KMS-11 (cell line): Measurements from ENCODE around the gene PDZD2.

Experiments used
- H2AFZ ChIP-seq: fragments of 200-600 bp; sonication (generic); 2 replicates; pipeline ENCODE4 v1.6.1; 2016; ENCODE audit warnings: antibody characterized with exemption, mixed run types, low read depth
- H3K27ac ChIP-seq: fragments of 200-600 bp; sonication (generic); 2 replicates; pipeline ENCODE4 v1.6.1; 2016; ENCODE audit warnings: mild to moderate bottlenecking, mixed run types
- H3K27me3 ChIP-seq: fragments of 200-600 bp; sonication (generic); 2 replicates; pipeline ENCODE4 v1.6.1; 2017; ENCODE audit warnings: mild to moderate bottlenecking, low read depth, mixed run types, moderate library complexity; ENCODE audit not compliant: insufficient read depth
- H3K36me3 ChIP-seq: fragments of 200-600 bp; sonication (generic); 2 replicates; pipeline ENCODE4 v1.6.1; 2017; ENCODE audit warnings: mild to moderate bottlenecking, mixed run types; ENCODE audit not compliant: insufficient read depth
- H3K4me1 ChIP-seq: fragments of 200-600 bp; sonication (generic); 2 replicates; pipeline ENCODE4 v1.6.1; 2016; ENCODE audit warnings: mild to moderate bottlenecking, low read depth, mixed run types; ENCODE audit not compliant: poor library complexity, severe bottlenecking
- H3K4me2 ChIP-seq: fragments of 200-600 bp; sonication (generic); 2 replicates; pipeline ENCODE4 v1.7.0; 2016; ENCODE audit warnings: mild to moderate bottlenecking, mixed run types
- H3K4me3 ChIP-seq: fragments of 200-600 bp; sonication (generic); IDR thresholded peaks from 2 replicates; pipeline ENCODE4 v1.6.1; 2017; ENCODE audit warnings: low read depth, low read length, mixed read lengths; ENCODE audit not compliant: insufficient read depth
- H3K79me2 ChIP-seq: fragments of 200-600 bp; sonication (generic); 2 replicates; pipeline ENCODE4 v1.6.1; 2016; ENCODE audit warnings: low read depth, mixed run types; ENCODE audit not compliant: insufficient read depth
- H3K9ac ChIP-seq: fragments of 200-600 bp; sonication (generic); 2 replicates; pipeline ENCODE4 v1.6.1; 2016; ENCODE audit warnings: mild to moderate bottlenecking, mixed run types
- H4K20me1 ChIP-seq: fragments of 200-600 bp; sonication (generic); 2 replicates; pipeline ENCODE4 v1.6.1; 2016; ENCODE audit warnings: mild to moderate bottlenecking, mixed run types; ENCODE audit not compliant: insufficient read depth
- TF ChIP-seq, protein P1 (sequence below): fragments of 200-600 bp; sonication (generic); conservative IDR thresholded peaks from 2 replicates; pipeline ENCODE4 v1.6.1; 2017; ENCODE audit warnings: low read depth, mild to moderate bottlenecking, antibody characterized with exemption, low read length, moderate library complexity, mixed read lengths

Gene PDZD2

DNA sequence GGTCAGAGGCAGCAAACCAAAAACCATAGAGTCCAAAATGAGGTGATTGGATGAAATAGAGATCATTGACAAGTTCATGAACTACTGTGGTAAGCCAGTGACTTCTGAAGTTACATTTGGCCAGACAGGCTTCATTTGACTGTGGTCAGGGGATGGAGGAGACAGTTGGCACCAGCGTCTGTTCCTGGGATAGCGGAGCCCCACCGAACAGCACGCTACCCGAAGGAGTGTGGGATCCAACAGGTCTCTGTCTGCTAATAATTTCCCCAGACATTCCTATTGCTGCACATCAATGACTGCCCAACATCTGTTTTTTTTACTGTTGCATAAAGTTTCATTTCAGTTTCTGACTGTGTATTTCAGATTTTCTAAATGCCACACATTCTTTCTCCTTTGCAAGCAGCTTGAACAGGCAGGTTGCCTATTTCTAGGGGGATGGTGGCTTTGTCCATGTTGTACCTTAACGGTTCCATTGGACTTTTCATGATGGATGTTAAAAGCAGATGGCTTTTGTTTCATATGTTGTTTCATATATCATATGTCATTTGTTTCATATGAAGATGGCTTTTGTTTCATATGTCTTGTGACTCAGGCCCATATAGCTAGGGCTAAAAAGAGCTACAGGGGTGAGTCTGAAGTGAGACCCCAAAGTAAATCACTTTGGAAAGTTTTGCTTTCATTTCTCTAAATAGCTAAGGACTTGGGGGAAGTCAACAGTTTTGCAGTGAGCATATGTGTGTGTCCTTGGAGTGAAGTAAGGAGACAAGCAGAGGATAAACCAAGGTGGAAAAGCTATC, 354.4 kb downstream of the PDZD2 start:
- H3K27me3 ChIP-seq = no peaks in the 10 kb centered on the region

DNA sequence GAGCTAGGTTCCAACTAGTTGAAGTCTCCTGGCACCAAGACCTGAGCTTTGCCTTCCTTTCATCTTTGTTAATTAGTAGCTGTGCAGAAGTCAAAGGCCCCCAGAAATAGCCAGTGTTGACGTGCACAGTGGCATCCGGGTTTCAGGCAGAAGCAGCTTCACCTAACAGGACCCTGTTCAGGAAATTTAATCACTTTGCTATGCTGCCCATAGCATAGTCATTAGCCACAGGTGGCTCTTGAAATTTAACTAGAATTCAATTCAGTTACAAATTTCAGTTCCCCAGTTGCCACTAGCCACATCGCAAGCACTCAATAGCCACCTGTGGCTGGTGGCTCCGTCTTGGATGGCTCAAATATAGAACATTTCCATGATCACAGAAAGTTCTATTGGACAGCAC, 356.1 kb downstream of the PDZD2 start:
- H3K27ac ChIP-seq = no peak overlapping the region
- no peaks in the 10 kb centered on the region for H3K27me3 ChIP-seq
- H2AFZ ChIP-seq = no peak overlapping the region
- TF ChIP-seq, protein P1, sequence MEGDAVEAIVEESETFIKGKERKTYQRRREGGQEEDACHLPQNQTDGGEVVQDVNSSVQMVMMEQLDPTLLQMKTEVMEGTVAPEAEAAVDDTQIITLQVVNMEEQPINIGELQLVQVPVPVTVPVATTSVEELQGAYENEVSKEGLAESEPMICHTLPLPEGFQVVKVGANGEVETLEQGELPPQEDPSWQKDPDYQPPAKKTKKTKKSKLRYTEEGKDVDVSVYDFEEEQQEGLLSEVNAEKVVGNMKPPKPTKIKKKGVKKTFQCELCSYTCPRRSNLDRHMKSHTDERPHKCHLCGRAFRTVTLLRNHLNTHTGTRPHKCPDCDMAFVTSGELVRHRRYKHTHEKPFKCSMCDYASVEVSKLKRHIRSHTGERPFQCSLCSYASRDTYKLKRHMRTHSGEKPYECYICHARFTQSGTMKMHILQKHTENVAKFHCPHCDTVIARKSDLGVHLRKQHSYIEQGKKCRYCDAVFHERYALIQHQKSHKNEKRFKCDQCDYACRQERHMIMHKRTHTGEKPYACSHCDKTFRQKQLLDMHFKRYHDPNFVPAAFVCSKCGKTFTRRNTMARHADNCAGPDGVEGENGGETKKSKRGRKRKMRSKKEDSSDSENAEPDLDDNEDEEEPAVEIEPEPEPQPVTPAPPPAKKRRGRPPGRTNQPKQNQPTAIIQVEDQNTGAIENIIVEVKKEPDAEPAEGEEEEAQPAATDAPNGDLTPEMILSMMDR = no peak
- H3K4me2 ChIP-seq = no peak overlapping the region
- no peaks in the 10 kb centered on the region for H3K4me1 ChIP-seq
- no peaks in the 10 kb centered on the region for H4K20me1 ChIP-seq
- H3K9ac ChIP-seq = no peak overlapping the region
- H3K79me2 ChIP-seq = no peaks in the 10 kb centered on the region
- H3K4me3 ChIP-seq = no peak overlapping the region
- no peaks in the 10 kb centered on the region for H3K36me3 ChIP-seq

More for the DNA sequence above, 354.4 kb downstream of the PDZD2 start:
- Histone ChIP-seq H3K36me3 (no peaks in the 10 kb centered on the region), H3K79me2 (no peaks in the 10 kb centered on the region), H3K4me1 (no peaks in the 10 kb centered on the region), H3K4me2 (no peak overlapping the region), H3K4me3 (no peak overlapping the region), H3K9ac (no peak overlapping the region), H2AFZ (no peak overlapping the region), H3K27ac (no peak overlapping the region), H4K20me1 (no peaks in the 10 kb centered on the region)
- TF ChIP-seq, protein P1 = no peak

DNA sequence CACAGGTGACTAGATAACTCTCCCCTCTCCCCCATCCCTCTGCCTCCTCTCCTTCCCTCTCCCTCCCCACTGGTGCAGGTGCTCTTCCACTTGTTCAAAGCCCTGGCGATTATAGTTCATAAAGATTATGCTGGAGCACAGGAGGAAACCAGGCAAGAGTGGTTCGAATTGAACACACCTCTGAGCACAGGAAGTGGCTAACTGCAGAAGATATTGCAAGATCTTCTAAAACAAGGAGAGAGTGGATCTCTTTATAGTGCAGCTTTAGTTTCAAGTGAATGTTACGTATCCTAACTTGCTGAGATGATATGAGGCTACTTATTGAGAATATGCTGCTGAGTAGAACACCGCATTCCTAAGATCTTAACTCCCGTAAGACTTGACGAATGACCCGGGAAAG, 356.8 kb downstream of the PDZD2 start:
- no peak overlapping the region for H2AFZ ChIP-seq
- H3K4me1 ChIP-seq = no peaks in the 10 kb centered on the region
- no peak overlapping the region for H3K9ac ChIP-seq
- no peaks in the 10 kb centered on the region for H3K79me2 ChIP-seq
- H4K20me1 ChIP-seq = no peaks in the 10 kb centered on the region
- TF ChIP-seq, protein P1 = no peak
- H3K4me3 ChIP-seq = no peak overlapping the region
- no peak overlapping the region for H3K4me2 ChIP-seq
- H3K27ac ChIP-seq = no peak overlapping the region
- H3K27me3 ChIP-seq = no peaks in the 10 kb centered on the region
- no peaks in the 10 kb centered on the region for H3K36me3 ChIP-seq

DNA sequence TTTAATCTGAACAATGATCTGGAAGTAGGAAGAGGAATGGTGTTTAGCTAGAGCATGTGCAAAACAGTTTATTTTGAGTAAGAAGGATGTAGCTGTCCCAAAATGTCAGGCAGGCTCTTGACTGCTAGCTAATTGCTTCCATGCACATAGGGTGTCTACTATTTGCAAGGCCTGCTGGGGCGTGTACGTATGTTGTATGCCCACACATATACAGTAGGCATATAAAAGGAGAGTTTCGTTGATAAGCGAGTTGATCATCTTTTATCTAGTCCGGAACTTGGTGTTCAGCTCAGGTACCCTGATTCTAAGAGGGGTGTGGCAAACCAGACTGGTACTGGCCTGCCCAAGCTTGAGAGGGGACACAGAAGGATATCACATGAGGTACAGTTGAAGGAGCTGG, 358.0 kb downstream of the PDZD2 start:
- Histone ChIP-seq H2AFZ (no peak overlapping the region), H3K4me1 (no peaks in the 10 kb centered on the region), H3K4me2 (no peak overlapping the region), H3K27me3 (no peaks in the 10 kb centered on the region), H3K79me2 (no peaks in the 10 kb centered on the region), H4K20me1 (no peaks in the 10 kb centered on the region), H3K36me3 (no peaks in the 10 kb centered on the region), H3K9ac (no peak overlapping the region), H3K4me3 (no peak overlapping the region), H3K27ac (no peak overlapping the region)
- TF ChIP-seq, protein P1 = no peak
